GM21619 (cell line): ENCODE results near the gene MAGEF1.

Experiments used
- ATAC-seq: cut with Tn5 transposase; IDR thresholded peaks from one replicate; pipeline ENCODE4 v1.9.1; 2021; ENCODE audit not compliant: unreplicated experiment

The MAGEF1 gene

GRCh38 chr3:184691397-184692231, 20.2 kb downstream of the MAGEF1 start:
- ATAC-seq: no peak

GRCh38 chr3:184690192-184690883, 21.5 kb downstream of the MAGEF1 start:
- ATAC-seq: no peak

GRCh38 chr3:184688882-184689271, 23.0 kb downstream of the MAGEF1 start:
- no peak for ATAC-seq

GRCh38 chr3:184688251-184688881, 23.5 kb downstream of the MAGEF1 start:
- no peak for ATAC-seq

GRCh38 chr3:184687363-184688015, 24.4 kb downstream of the MAGEF1 start:
- ATAC-seq: no peak

GRCh38 chr3:184685646-184686045, 26.2 kb downstream of the MAGEF1 start:
- no peak for ATAC-seq

GRCh38 chr3:184685055-184685454, 26.8 kb downstream of the MAGEF1 start:
- no peak for ATAC-seq

GRCh38 chr3:184683900-184684560, 27.8 kb downstream of the MAGEF1 start:
- no peak for ATAC-seq

GRCh38 chr3:184683234-184683633, 28.6 kb downstream of the MAGEF1 start:
- ATAC-seq: no peak

GRCh38 chr3:184682671-184683070, 29.2 kb downstream of the MAGEF1 start:
- no peak for ATAC-seq

- ATAC-seq: no peak
Measured at GRCh38 chr3:184680385-184681345, 31.2 kb downstream of the MAGEF1 start.

GRCh38 chr3:184679056-184679816, 32.6 kb downstream of the MAGEF1 start:
- no peak for ATAC-seq

GRCh38 chr3:184678317-184679055, 33.4 kb downstream of the MAGEF1 start:
- no peak for ATAC-seq

- no peak for ATAC-seq
Measured at GRCh38 chr3:184677344-184678316, 34.2 kb downstream of the MAGEF1 start.

GRCh38 chr3:184676927-184677326, 34.9 kb downstream of the MAGEF1 start:
- ATAC-seq: no peak

GRCh38 chr3:184674626-184675025, 37.2 kb downstream of the MAGEF1 start:
- ATAC-seq: no peak
